ENCODE data around the gene SH3GLB1. TPM values are rescaled to one million over a fixed set of nuclear protein-coding genes. Genes with fewer than 3 reads are reported as not detected.

SH3GLB1 gene
- total RNA-seq, 4 donors from 2014 or later, result 38.8 to 94.7 (median 51.7) TPM

DNA sequence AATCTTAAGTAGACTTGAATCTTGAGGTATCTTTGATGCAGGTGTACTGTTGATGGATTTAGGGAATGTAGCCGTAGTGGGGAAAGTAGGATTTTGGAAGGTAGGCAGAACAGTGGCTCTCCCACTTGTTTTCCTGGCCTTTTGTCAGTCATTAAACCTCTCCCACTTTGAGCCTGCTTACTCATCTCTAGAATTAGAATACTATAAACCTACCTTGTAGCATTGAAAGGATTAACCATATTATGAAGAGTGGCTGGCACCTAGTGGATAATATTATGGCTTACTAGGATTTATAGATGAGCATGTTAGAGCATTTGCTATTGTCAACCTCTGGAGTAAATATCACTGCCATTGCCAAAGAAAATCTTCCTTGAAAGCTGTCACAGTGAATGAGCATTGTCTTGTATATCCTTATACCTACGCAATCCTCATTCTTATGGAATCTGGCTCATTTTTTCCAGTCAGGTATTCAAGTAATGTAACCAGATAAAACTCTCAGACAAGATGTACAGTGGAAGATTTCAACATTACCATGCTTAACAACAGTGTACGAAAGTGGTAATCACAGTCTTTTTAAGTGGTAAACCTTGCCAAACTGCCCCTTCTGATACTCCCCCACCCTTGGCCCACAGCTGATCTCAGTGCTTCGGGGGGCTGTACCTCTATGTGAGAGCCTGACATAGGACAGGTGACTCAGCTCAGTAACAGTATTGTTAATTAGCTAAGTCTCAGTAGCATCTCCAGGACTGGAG, 44.4 kb downstream of the SH3GLB1 start:
- intact Hi-C loops (cut with DNase I; ENCODE audit: low total_unique reads), result no loop called here
- TF ChIP-seq, protein P1, sequence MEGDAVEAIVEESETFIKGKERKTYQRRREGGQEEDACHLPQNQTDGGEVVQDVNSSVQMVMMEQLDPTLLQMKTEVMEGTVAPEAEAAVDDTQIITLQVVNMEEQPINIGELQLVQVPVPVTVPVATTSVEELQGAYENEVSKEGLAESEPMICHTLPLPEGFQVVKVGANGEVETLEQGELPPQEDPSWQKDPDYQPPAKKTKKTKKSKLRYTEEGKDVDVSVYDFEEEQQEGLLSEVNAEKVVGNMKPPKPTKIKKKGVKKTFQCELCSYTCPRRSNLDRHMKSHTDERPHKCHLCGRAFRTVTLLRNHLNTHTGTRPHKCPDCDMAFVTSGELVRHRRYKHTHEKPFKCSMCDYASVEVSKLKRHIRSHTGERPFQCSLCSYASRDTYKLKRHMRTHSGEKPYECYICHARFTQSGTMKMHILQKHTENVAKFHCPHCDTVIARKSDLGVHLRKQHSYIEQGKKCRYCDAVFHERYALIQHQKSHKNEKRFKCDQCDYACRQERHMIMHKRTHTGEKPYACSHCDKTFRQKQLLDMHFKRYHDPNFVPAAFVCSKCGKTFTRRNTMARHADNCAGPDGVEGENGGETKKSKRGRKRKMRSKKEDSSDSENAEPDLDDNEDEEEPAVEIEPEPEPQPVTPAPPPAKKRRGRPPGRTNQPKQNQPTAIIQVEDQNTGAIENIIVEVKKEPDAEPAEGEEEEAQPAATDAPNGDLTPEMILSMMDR (IDR thresholded peaks at IDR 0.05), result no peak
- TF ChIP-seq POLR2A (IDR thresholded peaks at IDR 0.05), result no peak
- Histone ChIP-seq H3K9me3 (no peaks in the 10 kb centered on the region), H3K4me1 (no peaks in the 10 kb centered on the region), H3K27ac (no peak overlapping the region), H3K4me3 (no peak overlapping the region), H3K36me3 (no peaks in the 10 kb centered on the region), H3K27me3 (no peaks in the 10 kb centered on the region)
- no peak for DNase-seq

DNA sequence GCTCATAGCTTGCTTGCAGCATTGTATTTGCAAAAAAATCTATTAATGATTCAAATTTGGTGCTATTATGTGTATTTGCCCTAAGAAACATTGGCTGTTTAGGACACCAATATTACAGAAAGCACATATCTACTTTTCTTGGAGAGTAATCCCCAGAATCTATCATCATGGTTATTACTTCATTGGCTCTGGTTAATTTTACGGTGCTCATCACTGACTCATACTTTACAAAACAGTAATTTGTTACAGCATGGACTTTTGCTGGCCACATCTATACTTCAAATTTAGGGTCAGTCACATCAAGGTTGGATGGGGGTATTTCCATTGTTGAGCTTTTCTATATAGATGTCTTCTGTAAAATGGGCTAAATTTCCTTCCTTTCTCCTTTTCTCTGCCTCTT, 45.7 kb downstream of the SH3GLB1 start:
- TF ChIP-seq POLR2A (IDR thresholded peaks at IDR 0.05), result no peak
- intact Hi-C loops (cut with DNase I; ENCODE audit: low total_unique reads), result no loop called here
- no peak overlapping the region for H3K27ac ChIP-seq
- H3K36me3 ChIP-seq, result no peaks in the 10 kb centered on the region
- no peaks in the 10 kb centered on the region for H3K4me1 ChIP-seq
- H3K9me3 ChIP-seq, result no peaks in the 10 kb centered on the region
- no peaks in the 10 kb centered on the region for H3K27me3 ChIP-seq
- no peak overlapping the region for H3K4me3 ChIP-seq
- no peak for DNase-seq

DNA sequence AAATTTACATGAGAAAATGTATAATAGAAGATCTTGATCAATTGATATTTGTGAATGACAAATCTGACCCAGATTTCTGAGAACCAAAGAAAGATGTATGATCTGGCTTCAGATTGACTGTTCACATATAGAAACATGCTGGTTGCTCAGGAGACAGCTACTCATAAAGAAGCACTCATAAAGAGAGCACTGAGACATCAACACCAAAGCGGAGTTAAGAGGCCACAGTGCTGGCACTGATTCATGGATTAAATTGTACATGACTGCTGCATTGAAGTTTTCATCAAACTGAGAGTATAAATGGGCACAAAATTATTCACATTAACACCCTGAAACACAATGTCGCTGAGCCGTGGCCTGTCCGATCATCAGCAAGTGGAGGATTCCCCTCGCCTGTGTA, 46.2 kb downstream of the SH3GLB1 start:
- intact Hi-C loops (cut with DNase I; ENCODE audit: low total_unique reads), result no loop called here
- DNase-seq, result no peak
- Histone ChIP-seq H3K4me3 (no peak overlapping the region), H3K27ac (no peak overlapping the region), H3K36me3 (no peaks in the 10 kb centered on the region), H3K27me3 (no peaks in the 10 kb centered on the region), H3K4me1 (no peaks in the 10 kb centered on the region), H3K9me3 (no peaks in the 10 kb centered on the region)
- TF ChIP-seq, protein P1 (IDR thresholded peaks at IDR 0.05), result no peak
- no peak for TF ChIP-seq POLR2A (IDR thresholded peaks at IDR 0.05)

DNA sequence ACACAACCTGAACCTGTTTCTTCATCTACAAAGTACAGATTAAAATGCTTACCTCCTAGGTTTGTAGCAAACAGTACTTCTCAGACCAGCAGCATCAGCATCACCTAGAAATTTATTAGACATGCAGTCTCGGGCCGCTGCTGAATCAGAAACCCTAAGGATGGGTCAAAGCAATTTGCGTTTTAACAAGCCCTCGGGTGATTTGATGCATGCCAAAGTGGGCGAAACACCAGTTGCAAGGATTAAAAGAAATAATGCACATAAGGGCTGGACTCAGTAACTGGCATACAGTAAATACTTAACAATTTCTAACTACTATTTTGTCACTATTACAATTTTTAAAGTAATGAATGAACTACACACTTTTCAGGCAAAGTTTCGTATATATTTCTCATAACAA, 47.5 kb downstream of the SH3GLB1 start:
- no peak for DNase-seq
- intact Hi-C loops (cut with DNase I; ENCODE audit: low total_unique reads), result no loop called here
- Histone ChIP-seq H3K4me3 (no peak overlapping the region), H3K4me1 (no peaks in the 10 kb centered on the region), H3K27ac (no peak overlapping the region), H3K9me3 (no peaks in the 10 kb centered on the region), H3K27me3 (no peaks in the 10 kb centered on the region), H3K36me3 (no peaks in the 10 kb centered on the region)
- TF ChIP-seq, protein P1 (IDR thresholded peaks at IDR 0.05), result no peak
- no peak for TF ChIP-seq POLR2A (IDR thresholded peaks at IDR 0.05)

DNA sequence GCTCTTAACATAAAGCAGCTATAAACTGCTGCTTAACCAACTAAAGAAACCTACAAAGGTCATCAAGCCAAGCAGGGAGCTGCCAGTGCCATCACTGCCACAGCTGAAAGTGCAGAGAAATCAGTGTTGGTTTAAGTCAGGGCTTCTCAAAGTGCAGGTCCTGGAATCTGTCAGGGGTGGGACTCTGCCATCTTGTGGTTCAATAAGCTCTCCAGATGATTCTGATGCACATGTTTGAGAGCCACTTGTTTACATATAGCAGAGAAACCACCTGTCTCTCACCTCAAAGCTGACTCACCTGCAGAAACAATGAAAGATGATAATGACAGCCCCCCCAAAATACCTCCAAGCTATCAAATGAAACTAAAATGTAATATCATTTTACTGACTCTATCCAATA, 49.3 kb downstream of the SH3GLB1 start:
- Histone ChIP-seq H3K36me3 (no peaks in the 10 kb centered on the region), H3K27ac (no peak overlapping the region), H3K27me3 (no peaks in the 10 kb centered on the region), H3K9me3 (no peaks in the 10 kb centered on the region), H3K4me1 (peaks cover 0 to 6% of the 10 kb centered on the region in 2 donors), H3K4me3 (no peak overlapping the region)
- DNase-seq, result no peak
- intact Hi-C loops (cut with DNase I; ENCODE audit: low total_unique reads), result no loop called here
- no peak for TF ChIP-seq POLR2A (IDR thresholded peaks at IDR 0.05)
- TF ChIP-seq, protein P1 (IDR thresholded peaks at IDR 0.05), result no peak
